Esophagus muscularis mucosa (tissue), 3 donors: Measurements from ENCODE around the gene PTPRN2.

ENCODE experiments used
- CTCF ChIP-seq, 3 experiments: fragments of 200-600 bp in 2 of 3; fragments of 450-650 bp in 1 of 3; sonication (generic) in 2 of 3; IDR thresholded peaks; one replicate each; pipeline ENCODE4 v1.5.1; 2017 to 2019; ENCODE audit warnings: antibody characterized with exemption in 3 of 3, mild to moderate bottlenecking in 2 of 3, moderate library complexity in 1 of 3
- POLR2A ChIP-seq: fragments of 450-650 bp; IDR thresholded peaks from one replicate; pipeline ENCODE4 v1.6.1; 2017; ENCODE audit warnings: antibody characterized with exemption, moderate library complexity, mild to moderate bottlenecking, low read depth

GRCh38 chr7:157736341-157736740 is 851.3 kb downstream of the PTPRN2 start:
- TF ChIP-seq POLR2A (no peak), CTCF (IDR thresholded peaks at IDR 0.05) (no peak)
